Limb (tissue), 2 donors: ENCODE results near the gene RUVBL1.

Source experiments
- DNase-seq, 2 donors: peaks; one replicate each; pipeline ENCODE4 v3.0.0-alpha.2; 2016; ENCODE audit errors: extremely low spot score in 2 of 2

RUVBL1 gene

GRCh38 chr3:128083396-128083795 lies 40.2 kb downstream of the RUVBL1 start:
- DNase-seq, result no peak

GRCh38 chr3:128082546-128082945 lies 41.1 kb downstream of the RUVBL1 start:
- DNase-seq, result no peak

- no peak for DNase-seq
Observed at GRCh38 chr3:128081846-128082245, 41.8 kb downstream of the RUVBL1 start.

- DNase-seq, result no peak
Observed at GRCh38 chr3:128081226-128081625, 42.4 kb downstream of the RUVBL1 start.

GRCh38 chr3:128080323-128081080 lies 43.1 kb downstream of the RUVBL1 start:
- no peak for DNase-seq

GRCh38 chr3:128079823-128080222 lies 43.8 kb downstream of the RUVBL1 start:
- no peak for DNase-seq

GRCh38 chr3:128078875-128079274 lies 44.7 kb downstream of the RUVBL1 start:
- no peak for DNase-seq

GRCh38 chr3:128078322-128078721 lies 45.3 kb downstream of the RUVBL1 start:
- DNase-seq, result no peak

GRCh38 chr3:128077665-128078064 lies 45.9 kb downstream of the RUVBL1 start:
- DNase-seq, result no peak

GRCh38 chr3:128077202-128077624 lies 46.4 kb downstream of the RUVBL1 start:
- peak in 1 of 2 donors; percentile 49 for DNase-seq

GRCh38 chr3:128076483-128077201 lies 47.0 kb downstream of the RUVBL1 start:
- peak in 1 of 2 donors; percentile 64 for DNase-seq

GRCh38 chr3:128075522-128076482 lies 47.8 kb downstream of the RUVBL1 start:
- DNase-seq, result peak; percentile 84 to 96

GRCh38 chr3:128074851-128075521 lies 48.6 kb downstream of the RUVBL1 start:
- no peak for DNase-seq

- no peak for DNase-seq
Observed at GRCh38 chr3:128073807-128074206, 49.8 kb downstream of the RUVBL1 start.

- no peak for DNase-seq
Observed at GRCh38 chr3:128073185-128073725, 50.4 kb downstream of the RUVBL1 start.

GRCh38 chr3:128072454-128073184 lies 51.0 kb downstream of the RUVBL1 start:
- no peak for DNase-seq

- DNase-seq, result no peak
Observed at GRCh38 chr3:128071771-128072453, 51.7 kb downstream of the RUVBL1 start.

GRCh38 chr3:128070898-128071591 lies 52.6 kb downstream of the RUVBL1 start:
- DNase-seq, result no peak

GRCh38 chr3:128069271-128069670 lies 54.3 kb downstream of the RUVBL1 start:
- no peak for DNase-seq
